ENCODE results near the gene TRIM8.
A peak's percentile ranks its signal among the peaks of the same experiment; 100 is the strongest.

The TRIM8 gene

GRCh38 chr10:102670871-102671434, 26.7 kb downstream of the TRIM8 start:
- no peak for TF ChIP-seq CTCF (conservative IDR thresholded peaks at IDR 0.05; ENCODE audit: low read length)
- TF ChIP-seq EZH2phosphoT487 (IDR thresholded peaks at IDR 0.05; ENCODE audit: borderline replicate concordance) = no peak
- H2AFZ ChIP-seq (ENCODE audit: low read length) = no peak overlapping the region
- no peaks in the 10 kb centered on the region for H3K9me3 ChIP-seq (ENCODE audit: insufficient read depth, low read depth, low read length)
- H3K9me2 ChIP-seq (replicated peaks; ENCODE audit: low read depth, low read length) = no peaks in the 10 kb centered on the region
- H3K4me1 ChIP-seq (ENCODE audit: insufficient read depth, low read length, poor library complexity, severe bottlenecking) = peaks cover 69% of the 10 kb centered on the region
- H3K79me2 ChIP-seq (ENCODE audit: insufficient read depth, low read length) = no peaks in the 10 kb centered on the region
- no peaks in the 10 kb centered on the region for H4K20me1 ChIP-seq (ENCODE audit: insufficient read depth, low read length, poor library complexity, severe bottlenecking)
- peak overlapping the region; percentile 21 for H3K9ac ChIP-seq (ENCODE audit: low read depth, low read length, poor library complexity, severe bottlenecking)
- no peak overlapping the region for H3K4me3 ChIP-seq (ENCODE audit: low read length, poor library complexity, severe bottlenecking)
- H3K27me3 ChIP-seq (ENCODE audit: insufficient read depth, low read length, poor library complexity, severe bottlenecking) = no peaks in the 10 kb centered on the region
- H3K4me2 ChIP-seq (ENCODE audit: low read depth, low read length, poor library complexity, severe bottlenecking) = no peak overlapping the region
- H3K36me3 ChIP-seq (ENCODE audit: insufficient read depth, low read length) = no peaks in the 10 kb centered on the region
- H3F3A ChIP-seq (ENCODE audit: low read depth) = no peaks in the 10 kb centered on the region

- TF ChIP-seq EZH2phosphoT487 (IDR thresholded peaks at IDR 0.05; ENCODE audit: borderline replicate concordance) = no peak
- Histone ChIP-seq H3K4me3 (ENCODE audit: low read length, poor library complexity, severe bottlenecking) (peak overlapping the region; percentile 70), H3K4me1 (ENCODE audit: insufficient read depth, low read length, poor library complexity, severe bottlenecking) (peaks cover 74% of the 10 kb centered on the region), H3K36me3 (ENCODE audit: insufficient read depth, low read length) (no peaks in the 10 kb centered on the region), H3K79me2 (ENCODE audit: insufficient read depth, low read length) (no peaks in the 10 kb centered on the region), H3F3A (ENCODE audit: low read depth) (no peaks in the 10 kb centered on the region), H4K20me1 (ENCODE audit: insufficient read depth, low read length, poor library complexity, severe bottlenecking) (no peaks in the 10 kb centered on the region), H3K4me2 (ENCODE audit: low read depth, low read length, poor library complexity, severe bottlenecking) (peak overlapping the region; percentile 91), H2AFZ (ENCODE audit: low read length) (peak overlapping the region; percentile 55; the same call in 1 of the 2 replicates), H3K27me3 (ENCODE audit: insufficient read depth, low read length, poor library complexity, severe bottlenecking) (no peaks in the 10 kb centered on the region), H3K9ac (ENCODE audit: low read depth, low read length, poor library complexity, severe bottlenecking) (peak overlapping the region; percentile 61), H3K9me3 (ENCODE audit: insufficient read depth, low read depth, low read length) (no peaks in the 10 kb centered on the region), H3K9me2 (replicated peaks; ENCODE audit: low read depth, low read length) (no peaks in the 10 kb centered on the region)
Measured at GRCh38 chr10:102673236-102673818, 29.0 kb downstream of the TRIM8 start.

- H3F3A ChIP-seq (ENCODE audit: low read depth) = no peaks in the 10 kb centered on the region
- peak overlapping the region; percentile 70 for H3K4me3 ChIP-seq (ENCODE audit: low read length, poor library complexity, severe bottlenecking)
- H3K4me1 ChIP-seq (ENCODE audit: insufficient read depth, low read length, poor library complexity, severe bottlenecking) = peaks cover 73% of the 10 kb centered on the region
- peak overlapping the region; percentile 55 for H2AFZ ChIP-seq (ENCODE audit: low read length)
- H3K9me3 ChIP-seq (ENCODE audit: insufficient read depth, low read depth, low read length) = no peaks in the 10 kb centered on the region
- no peaks in the 10 kb centered on the region for H4K20me1 ChIP-seq (ENCODE audit: insufficient read depth, low read length, poor library complexity, severe bottlenecking)
- peak overlapping the region; percentile 61 for H3K9ac ChIP-seq (ENCODE audit: low read depth, low read length, poor library complexity, severe bottlenecking)
- peak overlapping the region; percentile 91 for H3K4me2 ChIP-seq (ENCODE audit: low read depth, low read length, poor library complexity, severe bottlenecking)
- no peaks in the 10 kb centered on the region for H3K36me3 ChIP-seq (ENCODE audit: insufficient read depth, low read length)
- TF ChIP-seq EZH2phosphoT487 (IDR thresholded peaks at IDR 0.05; ENCODE audit: borderline replicate concordance) (no peak), CTCF (conservative IDR thresholded peaks at IDR 0.05; ENCODE audit: low read length) (no peak)
- no peaks in the 10 kb centered on the region for H3K9me2 ChIP-seq (replicated peaks; ENCODE audit: low read depth, low read length)
- no peaks in the 10 kb centered on the region for H3K27me3 ChIP-seq (ENCODE audit: insufficient read depth, low read length, poor library complexity, severe bottlenecking)
- H3K79me2 ChIP-seq (ENCODE audit: insufficient read depth, low read length) = no peaks in the 10 kb centered on the region
Measured at GRCh38 chr10:102673819-102674511, 29.7 kb downstream of the TRIM8 start.

All from Loucy (cell line).